HCT116 (cell line): Measurements from ENCODE around the gene DCAF8L2. TPM values are rescaled to one million over a fixed set of nuclear protein-coding genes. Genes with fewer than 3 reads are reported as not detected.

ENCODE experiments used
- ATAC-seq: fragments of 200-7000 bp; cut with Tn5 transposase; 2 replicates; pipeline ENCODE4 v1.9.1; 2020; ENCODE audit warnings: mild to moderate bottlenecking, moderate library complexity
- BruUV-seq: library from RNA; stranded (reverse); fragments of 400-500 nt; replicated peaks from 2 replicates; lab custom pipeline; 2021; lab: Mats Ljungman, UMichigan
- CTCF ChIA-PET: fragments of 300-600 bp; sonication (Branson Sonifier 250); formaldehyde crosslinking; loops from one replicate; lab custom pipeline; 2021; ENCODE audit warnings: antibody characterized with exemption; lab: Charles Lee
- POLR2A ChIA-PET: fragments of 300-600, 350-600 bp; sonication (Branson Sonifier 250); formaldehyde crosslinking; loops from one replicate; lab custom pipeline; 2021; ENCODE audit warnings: antibody characterized with exemption; lab: Charles Lee
- RAD21 ChIA-PET, 2 experiments: fragments of 300-600 bp; sonication (Branson Sonifier 250); formaldehyde crosslinking; loops; one replicate each; lab custom pipeline; 2023; ENCODE audit warnings: low total read pairs in 2 of 2; ENCODE audit not compliant: uncharacterized antibody in 2 of 2, unreplicated experiment in 2 of 2, low non-redundant PET in 1 of 2; lab: Charles Lee
- DNase-seq: peaks from one replicate; pipeline ENCODE4 v3.0.0-alpha.2; 2010; ENCODE audit warnings: low read depth, low spot score
- H2AFZ ChIP-seq: fragments of 200-600 bp; shearing (Covaris generic), sonication (generic); 2 replicates; pipeline ENCODE4 v1.6.1; 2017; ENCODE audit warnings: low read depth, mixed run types, mixed read lengths, antibody characterized with exemption, low read length; ENCODE audit not compliant: poor library complexity, severe bottlenecking
- H3K27ac ChIP-seq: 2 replicates; pipeline ENCODE4 v1.5.1; 2012; ENCODE audit warnings: low read depth, low read length
- H3K27me3 ChIP-seq: fragments of 200-600 bp; sonication (generic); 2 replicates; pipeline ENCODE4 v1.6.1; 2016; ENCODE audit warnings: mixed run types, low read length, mixed read lengths; ENCODE audit not compliant: insufficient read depth
- H3K36me3 ChIP-seq, 2 experiments: fragments of 200-500 bp in 1 of 2; fragments of 200-600 bp in 1 of 2; sonication (Bioruptor generic) in 1 of 2; sonication (generic) in 1 of 2; 2 replicates each; pipeline versions ENCODE4 v1.5.1 to v1.6.1; 2014 to 2016; ENCODE audit warnings: low read length in 2 of 2, inconsistent platforms in 1 of 2, mixed read lengths in 1 of 2, mixed run types in 1 of 2; ENCODE audit not compliant: insufficient read depth in 2 of 2, control insufficient read depth in 1 of 2
- H3K4me1 ChIP-seq, 2 experiments: fragments of 200-600 bp in 1 of 2; sonication (generic) in 1 of 2; 2 replicates each; pipeline versions ENCODE4 v1.5.1 to v1.6.1; 2012 to 2017; ENCODE audit warnings: low read length in 2 of 2, inconsistent platforms in 1 of 2, mild to moderate bottlenecking in 1 of 2, mixed read lengths in 1 of 2, mixed run types in 1 of 2, moderate library complexity in 1 of 2; ENCODE audit not compliant: insufficient read depth in 2 of 2, control insufficient read depth in 1 of 2
- H3K4me2 ChIP-seq: fragments of 200-600 bp; sonication (generic); 2 replicates; pipeline ENCODE4 v1.6.1; 2017; ENCODE audit warnings: mixed run types, low read length, mixed read lengths
- H3K4me3 ChIP-seq, 2 experiments: fragments of 200-600 bp in 1 of 2; sonication (generic) in 1 of 2; replicated peaks in 1 of 2; 2 replicates each; pipeline ENCODE4 v1.5.1; 2011 to 2016; ENCODE audit warnings: low read length in 2 of 2, control low read depth in 1 of 2, low read depth in 1 of 2, mild to moderate bottlenecking in 1 of 2, mixed read lengths in 1 of 2, mixed run types in 1 of 2
- H3K79me2 ChIP-seq: fragments of 200-600 bp; sonication (generic); 2 replicates; pipeline ENCODE4 v1.6.1; 2017; ENCODE audit warnings: mild to moderate bottlenecking, mixed run types, low read length, moderate library complexity, mixed read lengths; ENCODE audit not compliant: insufficient read depth
- H3K9ac ChIP-seq: fragments of 200-600 bp; sonication (generic); 2 replicates; pipeline ENCODE4 v1.6.1; 2016; ENCODE audit warnings: low read length, mixed read lengths
- H3K9me2 ChIP-seq: fragments of 200-600 bp; sonication (generic), shearing (Covaris generic); 2 replicates; pipeline ENCODE4 v1.6.1; 2017; ENCODE audit warnings: mixed run types, mild to moderate bottlenecking, moderate library complexity; ENCODE audit not compliant: insufficient read depth
- H3K9me3 ChIP-seq, 2 experiments: fragments of 200-500 bp in 1 of 2; fragments of 200-600 bp in 1 of 2; sonication (Bioruptor generic) in 1 of 2; sonication (generic) in 1 of 2; 2 replicates each; pipeline ENCODE4 v1.6.1; 2014 to 2017; ENCODE audit warnings: low read length in 2 of 2, mixed read lengths in 2 of 2, inconsistent platforms in 1 of 2, low read depth in 1 of 2, mild to moderate bottlenecking in 1 of 2, mixed run types in 1 of 2, moderate library complexity in 1 of 2; ENCODE audit not compliant: control insufficient read depth in 1 of 2, insufficient read depth in 1 of 2
- H4K20me1 ChIP-seq: fragments of 200-600 bp; sonication (generic), shearing (Covaris generic); 2 replicates; pipeline ENCODE4 v1.6.1; 2017; ENCODE audit warnings: mixed run types, mild to moderate bottlenecking, moderate library complexity; ENCODE audit not compliant: insufficient read depth
- CEBPB ChIP-seq: IDR thresholded peaks from 2 replicates; pipeline ENCODE4 v1.6.1; 2012; ENCODE audit warnings: low read depth
- CTCF ChIP-seq, 3 experiments: fragments of 200-600 bp in 1 of 3; sonication (generic) in 1 of 3; IDR thresholded peaks in 2 of 3; conservative IDR thresholded peaks in 1 of 3; 2 replicates each; pipeline ENCODE4 v1.5.1; 2012 to 2017; ENCODE audit warnings: low read depth in 2 of 3, low read length in 2 of 3, antibody characterized with exemption in 1 of 3, borderline replicate concordance in 1 of 3, control low read depth in 1 of 3, mild to moderate bottlenecking in 1 of 3, mixed read lengths in 1 of 3, mixed run types in 1 of 3, moderate library complexity in 1 of 3; ENCODE audit not compliant: insufficient read depth in 1 of 3
- ELF1 ChIP-seq: IDR thresholded peaks from 2 replicates; pipeline ENCODE4 v1.6.1; 2012; ENCODE audit warnings: low read depth, borderline replicate concordance
- FOSL1 ChIP-seq: IDR thresholded peaks from 2 replicates; pipeline ENCODE4 v1.6.1; 2012; ENCODE audit warnings: low read depth
- RAD21 ChIP-seq: IDR thresholded peaks from 2 replicates; pipeline ENCODE4 v1.6.1; 2012; ENCODE audit warnings: low read depth, mild to moderate bottlenecking
- REST ChIP-seq: IDR thresholded peaks from 2 replicates; pipeline ENCODE4 v1.6.1; 2012; ENCODE audit warnings: low read depth
- SP1 ChIP-seq: IDR thresholded peaks from 2 replicates; pipeline ENCODE4 v1.6.1; 2012; ENCODE audit warnings: low read depth
- SRF ChIP-seq: IDR thresholded peaks from 2 replicates; pipeline ENCODE4 v1.6.1; 2012; ENCODE audit warnings: low read depth
- ZBTB33 ChIP-seq: IDR thresholded peaks from 2 replicates; pipeline ENCODE4 v1.6.1; 2011; ENCODE audit warnings: mild to moderate bottlenecking, low read length, moderate library complexity; ENCODE audit not compliant: insufficient replicate concordance; ENCODE audit errors: extremely low read depth
- intact Hi-C: fragments of 100-400 bp; cut with micrococcal nuclease; formaldehyde crosslinking; loops from 2 replicates; pipeline ENCODE4 v1.10.0; 2022
- total RNA-seq: library from RNA; stranded (reverse); gene quantifications from one replicate; pipeline ENCODE4 v1.2.1, GENCODE V29; 2021; ENCODE audit not compliant: unreplicated experiment

Gene DCAF8L2
- total RNA-seq, 1 experiment from 2014 or later, result not detected

DNA sequence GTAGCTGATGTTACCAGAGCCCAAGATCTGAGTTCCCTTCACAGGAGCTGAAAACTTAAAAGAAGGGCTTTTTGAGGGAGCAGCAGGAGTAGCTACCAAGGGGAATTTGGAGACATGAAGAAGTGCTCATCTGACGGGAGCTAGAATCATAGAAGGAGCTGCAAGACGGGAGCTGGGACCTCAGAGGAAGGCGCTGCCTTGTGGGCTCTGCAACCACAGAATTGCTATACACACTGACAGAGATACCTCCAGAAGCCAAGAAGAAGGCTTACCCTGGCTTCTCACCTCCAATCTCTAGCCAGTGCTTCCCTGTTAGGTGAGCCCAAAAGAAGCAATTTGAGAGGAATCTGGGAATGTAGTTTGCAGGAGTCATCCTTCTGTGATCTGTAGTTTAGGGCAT lies 35.9 kb downstream of the DCAF8L2 start:
- Histone ChIP-seq H3K27ac (no peak overlapping the region), H2AFZ (no peak overlapping the region), H3K9ac (no peak overlapping the region), H3K4me2 (no peak overlapping the region), H3K9me3 (no peaks in the 10 kb centered on the region), H3K36me3 (no peaks in the 10 kb centered on the region), H3K9me2 (no peaks in the 10 kb centered on the region), H3K4me1 (no peaks in the 10 kb centered on the region), H3K79me2 (no peaks in the 10 kb centered on the region), H3K4me3 (no peak overlapping the region), H4K20me1 (no peaks in the 10 kb centered on the region), H3K27me3 (no peaks in the 10 kb centered on the region)
- ChIA-PET CTCF (interaction anchor here (1.6 kb wide), 1 partner anchor 10 kb away, joined by 3 read pairs; no protein-coding TSS in a partner anchor), POLR2A (no interaction called here), RAD21 (no interaction called here)
- intact Hi-C loops, result no loop called here
- TF ChIP-seq REST, result no peak
- TF ChIP-seq CTCF (IDR thresholded peaks at IDR 0.05 in 2 of 3, conservative IDR thresholded peaks at IDR 0.05 in 1 of 3; ENCODE audit: borderline replicate concordance in 1 of 3, insufficient read depth in 1 of 3, low read depth in 2 of 3, low read length in 2 of 3), result no peak
- no peak for TF ChIP-seq ELF1
- TF ChIP-seq SP1, result no peak
- TF ChIP-seq RAD21, result no peak
- TF ChIP-seq SRF, result no peak
- no peak for TF ChIP-seq CEBPB
- TF ChIP-seq ZBTB33, result no peak
- no peak for TF ChIP-seq FOSL1
- DNase-seq, result no peak
- no TSS peak for BruUV-seq
- ATAC-seq, result no peak
